Measurements from ENCODE around the gene DNAAF6. TPM values are rescaled to one million over a fixed set of nuclear protein-coding genes. Genes with fewer than 3 reads are reported as not detected.

DNAAF6 gene
- total and polyA plus RNA-seq, 9 donors, result 0.20 to 1.1 (median 0.25) TPM; not detected in 6

DNA sequence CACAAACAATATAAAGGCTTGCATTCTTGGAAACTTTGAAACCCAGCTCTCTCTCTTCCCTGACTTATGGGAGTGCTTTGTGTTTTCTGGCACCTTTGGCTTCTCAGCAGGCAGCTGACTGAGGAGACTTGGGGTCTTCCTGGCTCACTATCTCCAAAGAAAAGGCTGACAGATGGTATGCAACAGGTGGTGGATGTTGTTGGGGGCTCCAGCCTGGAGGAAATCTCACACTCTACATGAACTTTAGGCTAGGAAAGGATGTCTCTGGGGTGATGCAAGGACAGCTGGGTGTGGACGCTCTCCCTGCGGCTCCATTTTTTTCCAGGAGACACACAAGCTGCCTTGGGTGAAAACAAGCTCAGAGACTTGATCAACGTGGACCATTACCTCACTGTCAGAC, 67.4 kb downstream of the DNAAF6 start:
- no peaks in the 10 kb centered on the region for H3K36me3 ChIP-seq
- no peaks in the 10 kb centered on the region for H3K27me3 ChIP-seq
- 57 to 65% (median 61%) methylated on average over 3 of the region's 3 CpGs for WGBS, 3 donors
- H3K4me3 ChIP-seq, result no peak overlapping the region
- intact Hi-C loops (cut with DNase I), result no loop called here
- no peak overlapping the region for H3K27ac ChIP-seq
- H3K4me1 ChIP-seq (ENCODE audit: insufficient read depth), result no peaks in the 10 kb centered on the region
- DNase-seq, result no peak
- peaks cover 0 to 5% of the 10 kb centered on the region in 2 donors for H3K9me3 ChIP-seq
- TF ChIP-seq POLR2A (IDR thresholded peaks at IDR 0.05) (no peak), EP300 (IDR thresholded peaks at IDR 0.05) (no peak)
- TF ChIP-seq, protein P1, sequence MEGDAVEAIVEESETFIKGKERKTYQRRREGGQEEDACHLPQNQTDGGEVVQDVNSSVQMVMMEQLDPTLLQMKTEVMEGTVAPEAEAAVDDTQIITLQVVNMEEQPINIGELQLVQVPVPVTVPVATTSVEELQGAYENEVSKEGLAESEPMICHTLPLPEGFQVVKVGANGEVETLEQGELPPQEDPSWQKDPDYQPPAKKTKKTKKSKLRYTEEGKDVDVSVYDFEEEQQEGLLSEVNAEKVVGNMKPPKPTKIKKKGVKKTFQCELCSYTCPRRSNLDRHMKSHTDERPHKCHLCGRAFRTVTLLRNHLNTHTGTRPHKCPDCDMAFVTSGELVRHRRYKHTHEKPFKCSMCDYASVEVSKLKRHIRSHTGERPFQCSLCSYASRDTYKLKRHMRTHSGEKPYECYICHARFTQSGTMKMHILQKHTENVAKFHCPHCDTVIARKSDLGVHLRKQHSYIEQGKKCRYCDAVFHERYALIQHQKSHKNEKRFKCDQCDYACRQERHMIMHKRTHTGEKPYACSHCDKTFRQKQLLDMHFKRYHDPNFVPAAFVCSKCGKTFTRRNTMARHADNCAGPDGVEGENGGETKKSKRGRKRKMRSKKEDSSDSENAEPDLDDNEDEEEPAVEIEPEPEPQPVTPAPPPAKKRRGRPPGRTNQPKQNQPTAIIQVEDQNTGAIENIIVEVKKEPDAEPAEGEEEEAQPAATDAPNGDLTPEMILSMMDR (IDR thresholded peaks at IDR 0.05), result no peak

DNA sequence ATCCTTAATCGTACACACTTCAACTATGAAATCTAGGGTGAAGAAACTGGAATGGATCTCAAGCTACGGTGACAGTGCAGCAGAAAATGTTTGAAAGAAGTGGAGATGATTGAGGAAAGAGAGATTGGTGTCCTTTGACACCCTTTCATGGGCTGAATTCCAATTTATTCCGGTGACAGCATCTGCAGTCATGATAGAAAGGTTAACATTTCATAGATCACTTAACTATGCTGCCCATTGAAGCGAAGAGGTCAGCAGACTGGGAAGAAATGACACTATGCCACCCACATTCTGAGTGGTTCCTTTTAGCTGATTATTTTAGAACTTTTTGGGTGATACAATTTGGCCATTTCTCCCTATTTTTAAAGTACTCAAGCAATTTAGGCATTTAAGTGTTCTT, 82.3 kb downstream of the DNAAF6 start:
- DNase-seq, result no peak
- no peak overlapping the region for H3K4me3 ChIP-seq
- H3K27me3 ChIP-seq, result no peaks in the 10 kb centered on the region
- WGBS, 3 donors, result 50 to 54% (median 54%) methylated on average over 4 of the region's 4 CpGs
- H3K36me3 ChIP-seq, result no peaks in the 10 kb centered on the region
- TF ChIP-seq EP300 (IDR thresholded peaks at IDR 0.05), result no peak
- TF ChIP-seq POLR2A (IDR thresholded peaks at IDR 0.05), result no peak
- TF ChIP-seq, protein P1 (IDR thresholded peaks at IDR 0.05), result no peak
- H3K9me3 ChIP-seq, result no peaks in the 10 kb centered on the region
- H3K4me1 ChIP-seq (ENCODE audit: insufficient read depth), result no peaks in the 10 kb centered on the region
- intact Hi-C loops (cut with DNase I), result no loop called here
- H3K27ac ChIP-seq, result no peak overlapping the region

DNA sequence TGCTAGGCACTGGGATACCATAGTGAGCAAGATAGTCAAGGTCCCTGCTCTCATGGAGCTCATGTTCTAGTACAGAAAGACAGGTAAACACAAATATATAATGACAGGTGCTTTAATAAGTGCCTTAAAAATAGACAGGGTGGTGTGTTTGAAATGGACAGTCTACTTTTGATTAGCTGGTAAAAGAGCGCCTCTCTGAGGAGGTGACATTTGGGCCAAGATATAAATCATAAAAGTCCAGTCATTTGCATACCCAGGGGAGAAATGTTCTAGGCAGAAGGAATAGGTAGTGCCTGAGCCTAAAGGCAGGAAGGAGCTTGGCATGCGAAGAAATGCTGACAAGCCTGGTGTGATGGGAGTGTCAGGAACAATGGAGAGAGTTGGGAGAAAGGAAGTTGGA, 83.6 kb downstream of the DNAAF6 start:
- Histone ChIP-seq H3K36me3 (no peaks in the 10 kb centered on the region), H3K4me1 (ENCODE audit: insufficient read depth) (no peaks in the 10 kb centered on the region), H3K9me3 (no peaks in the 10 kb centered on the region), H3K27me3 (no peaks in the 10 kb centered on the region), H3K4me3 (no peak overlapping the region), H3K27ac (no peak overlapping the region)
- no peak for TF ChIP-seq EP300 (IDR thresholded peaks at IDR 0.05)
- TF ChIP-seq, protein P1 (IDR thresholded peaks at IDR 0.05), result no peak
- TF ChIP-seq POLR2A (IDR thresholded peaks at IDR 0.05), result no peak
- WGBS, 3 donors, result 68 to 84% (median 74%) methylated on average over 2 of the region's 2 CpGs
- DNase-seq, result no peak
- intact Hi-C loops (cut with DNase I), result no loop called here

DNA sequence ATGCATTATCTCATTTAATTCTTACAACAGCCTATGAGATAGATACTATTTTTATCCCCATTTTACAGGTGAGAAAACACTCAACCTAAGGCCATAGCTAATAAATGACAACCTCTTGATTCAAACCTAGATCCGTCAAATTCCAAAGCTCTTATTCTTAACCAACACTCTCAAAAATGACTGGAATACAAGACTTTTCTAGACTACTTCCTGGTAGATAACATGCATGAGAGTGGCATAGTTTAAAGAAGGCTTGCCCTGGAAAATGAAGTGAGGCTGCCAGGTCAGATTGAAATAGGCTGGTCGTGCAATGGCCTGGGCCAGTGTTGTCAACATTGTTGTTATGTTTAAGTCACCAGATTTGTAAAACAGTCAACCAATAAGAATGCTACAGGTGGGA, 86.6 kb downstream of the DNAAF6 start:
- 42 to 50% (median 46%) methylated on average over 2 of the region's 2 CpGs for WGBS, 3 donors
- Histone ChIP-seq H3K36me3 (no peaks in the 10 kb centered on the region), H3K27me3 (no peaks in the 10 kb centered on the region), H3K27ac (no peak overlapping the region), H3K9me3 (no peaks in the 10 kb centered on the region), H3K4me3 (no peak overlapping the region), H3K4me1 (ENCODE audit: insufficient read depth) (no peaks in the 10 kb centered on the region)
- intact Hi-C loops (cut with DNase I), result no loop called here
- DNase-seq, result no peak
- TF ChIP-seq EP300 (IDR thresholded peaks at IDR 0.05) (no peak), POLR2A (IDR thresholded peaks at IDR 0.05) (no peak)
- TF ChIP-seq, protein P1 (IDR thresholded peaks at IDR 0.05), result no peak

Small RNA genes within 50 kb of the gene (small RNA-seq; reads per million reads assigned to genes)
- gene RF00019, result not detected

Other genes starting within 250 kb of the DNAAF6 start
- gene MORC4, start 206.4 kb upstream of the DNAAF6 start, total RNA-seq, result 10 to 100 TPM; 15.4 to 26.4 (median 19.4) TPM
- 10 to 100 TPM in 1 of 2 donors, 1 to 10 TPM in 1; 9.6 to 25.9 TPM for gene MORC4, start 206.4 kb upstream of the DNAAF6 start, polyA plus RNA-seq
- 10 to 100 TPM; 10.8 to 13.6 (median 12.1) TPM for gene RBM41, start 87.8 kb upstream of the DNAAF6 start, total RNA-seq
- gene RBM41, start 87.8 kb upstream of the DNAAF6 start, polyA plus RNA-seq, result 1 to 10 TPM; 5.4 to 7.5 TPM
- 10 to 100 TPM in 1 of 7 donors, 1 to 10 TPM in 4, under 1 TPM in 2; 0.42 to 13.7 (median 1.8) TPM for gene NUP62CL, start 178 bp upstream of the DNAAF6 start, total RNA-seq
- under 1 TPM; 0.53 to 0.55 TPM for gene NUP62CL, start 178 bp upstream of the DNAAF6 start, polyA plus RNA-seq
- gene FRMPD3, start 243.0 kb downstream of the DNAAF6 start, total RNA-seq, result 1 to 10 TPM in 4 of 7 donors, under 1 TPM in 3; 0.70 to 8.2 (median 4.1) TPM
- gene FRMPD3, start 243.0 kb downstream of the DNAAF6 start, polyA plus RNA-seq, result 1 to 10 TPM; 1.3 to 1.8 TPM